GM18511 (cell line): ENCODE results near the gene OR56A1.

Source experiments
- ATAC-seq: cut with Tn5 transposase; IDR thresholded peaks from one replicate; pipeline ENCODE4 v1.9.1; 2021; ENCODE audit warnings: mild to moderate bottlenecking, moderate library complexity; ENCODE audit not compliant: unreplicated experiment

Gene OR56A1

GRCh38 chr11:5992150-5992549, 38.4 kb downstream of the OR56A1 start:
- no peak for ATAC-seq

GRCh38 chr11:5989203-5989602, 41.4 kb downstream of the OR56A1 start:
- no peak for ATAC-seq

- no peak for ATAC-seq
Measured at GRCh38 chr11:5986885-5987284, 43.7 kb downstream of the OR56A1 start, which contains the start of gene OR52L1. OR52L1 (minus strand) TSS chr11:5986985; CDS start chr11:5986930, 55 bp downstream.

- no peak for ATAC-seq
Measured at GRCh38 chr11:5983443-5983842, 47.1 kb downstream of the OR56A1 start.

DNA sequence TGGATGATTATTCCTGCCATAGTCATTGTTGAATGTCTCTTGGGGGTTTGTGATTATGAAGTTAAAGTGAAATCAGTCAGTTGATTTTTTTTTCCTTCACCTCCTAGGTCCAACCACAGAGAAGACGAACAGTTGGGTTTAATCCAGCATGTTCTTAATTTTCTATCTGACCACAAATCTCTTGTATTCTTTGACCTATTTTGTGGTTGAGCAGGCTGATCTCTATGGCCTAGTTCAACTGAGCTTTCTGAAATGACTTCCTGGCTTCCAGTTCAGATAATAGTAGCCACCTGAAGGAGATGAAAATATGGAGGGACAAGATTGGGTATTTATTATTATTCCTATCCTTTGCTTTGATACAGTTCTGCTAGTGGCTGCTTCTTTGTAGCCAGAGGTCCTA, 57.0 kb downstream of the OR56A1 start:
- ATAC-seq = no peak
